Measurements from ENCODE around the gene NTM. TPM values are rescaled to one million over a fixed set of nuclear protein-coding genes. Genes with fewer than 3 reads are reported as not detected.

Gene NTM
- total and polyA plus RNA-seq, 2 of the 8 experiments (the other 6 are each of a cell fraction or from before 2014, with no cell fraction given): 13.4 to 20.0 TPM

DNA sequence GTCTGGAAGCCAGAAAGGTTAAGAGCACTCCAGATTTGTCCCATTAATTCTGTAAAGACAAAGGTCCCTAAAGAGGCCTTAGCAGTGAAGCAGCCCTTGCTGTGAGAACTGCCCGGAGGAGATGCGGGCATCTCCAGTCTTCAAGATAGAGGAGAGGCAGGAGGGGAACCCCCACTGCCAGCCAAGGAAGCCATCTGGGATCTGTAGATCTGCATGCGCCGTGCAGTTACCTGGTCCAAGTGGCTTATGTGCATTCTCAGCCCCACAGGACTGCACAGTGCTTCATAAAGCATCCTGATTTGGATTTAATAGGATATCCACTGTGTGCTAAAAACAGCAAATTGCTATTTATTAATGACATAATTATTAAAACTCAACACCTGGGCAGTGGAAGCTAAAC, 834.6 kb downstream of the NTM start:
- Histone ChIP-seq H2BK12ac (ENCODE audit: low read depth, low read length) (no peak overlapping the region), H2BK5ac (ENCODE audit: low read depth, low read length) (no peak overlapping the region), H3K79me2 (ENCODE audit: control insufficient read depth in 1 of 2, insufficient read depth in 2 of 2, low read length in 2 of 2) (no peaks in the 10 kb centered on the region), H2AK5ac (ENCODE audit: low read depth, low read length) (no peak overlapping the region), H3K18ac (ENCODE audit: extremely low read depth, low read length) (no peak overlapping the region), H4K5ac (ENCODE audit: insufficient read length, low read depth, low read length) (no peak overlapping the region), H3K9me3 (ENCODE audit: insufficient read depth in 2 of 2, low read depth in 1 of 2, low read length in 1 of 2) (peaks cover 14 to 16% of the 10 kb centered on the region in 2 experiments), H3K9ac (replicated peaks in 1 of 4; ENCODE audit: extremely low read depth in 1 of 4, low read depth in 3 of 4, low read length in 3 of 4) (no peak overlapping the region; a peak in 1 of 7 replicates), H3K4me1 (replicated peaks in 1 of 4; ENCODE audit: control insufficient read depth in 3 of 4, insufficient read depth in 4 of 4, low read length in 3 of 4) (no peaks in the 10 kb centered on the region), H3K23ac (ENCODE audit: insufficient read length) (no peak overlapping the region), H2BK20ac (ENCODE audit: low read length) (no peak overlapping the region), H4K91ac (replicated peaks; ENCODE audit: insufficient read length, low read length) (no peak overlapping the region), H2AFZ (ENCODE audit: low read length) (no peak overlapping the region), H2BK15ac (ENCODE audit: low read length) (no peak overlapping the region), H3K23me2 (ENCODE audit: low read depth, low read length) (no peaks in the 10 kb centered on the region), H3K4me3 (ENCODE audit: extremely low read depth in 1 of 4, insufficient read depth in 2 of 4, low read depth in 3 of 4, low read length in 4 of 4) (no peak overlapping the region), H3K27ac (ENCODE audit: low read depth, low read length) (no peak overlapping the region), H3K56ac (replicated peaks; ENCODE audit: insufficient read length, low read depth, low read length) (no peak overlapping the region), H3K79me1 (ENCODE audit: low read depth, low read length) (no peaks in the 10 kb centered on the region; the same call in 1 of the 2 replicates), H3K14ac (ENCODE audit: insufficient read length) (no peak overlapping the region), H3K27me3 (replicated peaks in 1 of 4; ENCODE audit: control insufficient read depth in 3 of 4, extremely low read depth in 1 of 4, insufficient read depth in 3 of 4, low read length in 3 of 4) (peaks cover 0 to 1% (median 0%) of the 10 kb centered on the region in 4 experiments; a peak in 1 of 7 replicates), H3K4ac (replicated peaks; ENCODE audit: insufficient read length, low read depth, low read length) (no peak overlapping the region), H4K8ac (ENCODE audit: extremely low read depth, insufficient read depth, low read length) (no peak overlapping the region), H3K36me3 (ENCODE audit: control insufficient read depth in 2 of 4, insufficient read depth in 4 of 4, low read length in 3 of 4) (no peaks in the 10 kb centered on the region), H2BK120ac (replicated peaks; ENCODE audit: low read depth, low read length) (no peak overlapping the region), H4K20me1 (replicated peaks in 1 of 2; ENCODE audit: control insufficient read depth in 1 of 2, insufficient read depth in 2 of 2, low read length in 2 of 2) (no peaks in the 10 kb centered on the region), H3K4me2 (ENCODE audit: insufficient read depth in 1 of 2, low read depth in 2 of 2, low read length in 2 of 2) (no peak overlapping the region)
- DNase-seq (ENCODE audit: low read depth in 1 of 2, low spot score in 2 of 2) (no peak), FAIRE-seq (no peak)
- POLR2A ChIA-PET (ENCODE audit: partially characterized antibody): no interaction called here
- TF ChIP-seq GABPA (IDR thresholded peaks at IDR 0.05; ENCODE audit: borderline replicate concordance, insufficient read depth, low read length) (no peak), CREB1 (IDR thresholded peaks at IDR 0.05) (no peak)
- CTCF ChIA-PET (ENCODE audit: partially characterized antibody): no interaction called here
- WGBS, 2 experiments (ENCODE audit: extremely low coverage in 1 of 2, insufficient coverage in 1 of 2, insufficient read length in 1 of 2, insufficient replicate concordance in 2 of 2, low coverage in 1 of 2, low lambda C conversion rate in 2 of 2, missing lambda C conversion rate in 1 of 2): 93% methylated on average over 4 of the region's 4 CpGs; no CpG with 5 or more reads in 1 of the 2 experiments
